Caki2 (cell line): ENCODE results near the gene MRAS. TPM values are rescaled to one million over a fixed set of nuclear protein-coding genes. Genes with fewer than 3 reads are reported as not detected.

ENCODE experiments used
- DNase-seq: peaks from one replicate; pipeline ENCODE4 v3.0.0-alpha.2; 2015; ENCODE audit warnings: low read depth
- in situ Hi-C: cut with HindIII; loops from 2 replicates; pipeline ENCODE4 v1.10.0; 2016; ENCODE audit warnings: low sequenced_read_pairs, low pct_unique_long_range_greater_than_20kb, mixed read lengths
- total RNA-seq: library from RNA; depleted of rRNA; stranded (reverse); fragments of >200 nt; shearing (Covaris generic); gene quantifications from 2 replicates; pipeline ENCODE4 v1.2.3, GENCODE V29; 2014; ENCODE audit warnings: low replicate concordance

The MRAS gene
- total RNA-seq, 1 experiment from 2014 or later = 17.3 TPM

GRCh38 chr3:138433892-138434275 lies 85.5 kb downstream of the MRAS start:
- in situ Hi-C loops = no loop called here
- DNase-seq = no peak

GRCh38 chr3:138434276-138434874 lies 86.0 kb downstream of the MRAS start, which contains the start of gene ESYT3:
TSS of gene ESYT3 (plus strand) at chr3:138434616. CDS start at chr3:138434799, 183 bp downstream.
- DNase-seq = peak; percentile 37
- in situ Hi-C loops = no loop called here

GRCh38 chr3:138434875-138435772 lies 86.7 kb downstream of the MRAS start:
- in situ Hi-C loops = no loop called here
- DNase-seq = no peak

- in situ Hi-C loops = no loop called here
- DNase-seq = no peak
These were observed 87.5 kb downstream of the MRAS start for GRCh38 chr3:138435840-138436239.

GRCh38 chr3:138437281-138437680 lies 88.9 kb downstream of the MRAS start:
- in situ Hi-C loops = no loop called here
- DNase-seq = no peak

GRCh38 chr3:138438896-138439295 lies 90.5 kb downstream of the MRAS start:
- in situ Hi-C loops = no loop called here

GRCh38 chr3:138439646-138440045 lies 91.3 kb downstream of the MRAS start:
- no peak for DNase-seq
- in situ Hi-C loops = no loop called here

More at GRCh38 chr3:138438896-138439295, 90.5 kb downstream of the MRAS start:
- DNase-seq = no peak

- in situ Hi-C loops = no loop called here
- DNase-seq = no peak
These were observed 91.7 kb downstream of the MRAS start for GRCh38 chr3:138440121-138440521.

GRCh38 chr3:138440596-138440995 lies 92.2 kb downstream of the MRAS start:
- in situ Hi-C loops = no loop called here
- DNase-seq = no peak

GRCh38 chr3:138441256-138441655 lies 92.9 kb downstream of the MRAS start:
- in situ Hi-C loops = no loop called here
- no peak for DNase-seq

GRCh38 chr3:138441742-138442141 lies 93.4 kb downstream of the MRAS start:
- in situ Hi-C loops = no loop called here

GRCh38 chr3:138442433-138442832 lies 94.1 kb downstream of the MRAS start:
- in situ Hi-C loops = no loop called here

More at GRCh38 chr3:138441742-138442141, 93.4 kb downstream of the MRAS start:
- no peak for DNase-seq

GRCh38 chr3:138443091-138443490 lies 94.7 kb downstream of the MRAS start:
- DNase-seq = no peak
- in situ Hi-C loops = no loop called here

More at GRCh38 chr3:138442433-138442832, 94.1 kb downstream of the MRAS start:
- peak; percentile 35 for DNase-seq

GRCh38 chr3:138443521-138444503 lies 95.4 kb downstream of the MRAS start:
- no peak for DNase-seq
- in situ Hi-C loops = no loop called here

GRCh38 chr3:138445236-138445635 lies 96.9 kb downstream of the MRAS start:
- DNase-seq = no peak
- in situ Hi-C loops = no loop called here

- in situ Hi-C loops = no loop called here
- no peak for DNase-seq
These were observed 97.3 kb downstream of the MRAS start for GRCh38 chr3:138445654-138446053.

GRCh38 chr3:138448631-138449030 lies 100.3 kb downstream of the MRAS start:
- in situ Hi-C loops = no loop called here
- DNase-seq = no peak

- no peak for DNase-seq
- in situ Hi-C loops = no loop called here
These were observed 101.1 kb downstream of the MRAS start for GRCh38 chr3:138449490-138449889.
